Gastrocnemius medialis (tissue), 4 donors: ENCODE data around the gene CCDC92B.

Experiments
- CTCF ChIP-seq, 5 experiments: fragments of 450-650 bp in 3 of 5; fragments of 200-600 bp in 2 of 5; sonication (generic) in 2 of 5; IDR thresholded peaks in 4 of 5; conservative IDR thresholded peaks in 1 of 5; 1 replicate in 4 of 5; 2 replicates in 1 of 5; pipeline ENCODE4 v1.5.1; 2016 to 2019; ENCODE audit warnings: antibody characterized with exemption in 5 of 5, mild to moderate bottlenecking in 3 of 5, moderate library complexity in 3 of 5
- POLR2A ChIP-seq, 2 donors: fragments of 450-650 bp; IDR thresholded peaks; one replicate each; pipeline ENCODE4 v1.6.1; 2017; ENCODE audit warnings: antibody characterized with exemption in 2 of 2, mild to moderate bottlenecking in 2 of 2, moderate library complexity in 2 of 2

GRCh38 chr17:2704031-2704889 is 45.2 kb downstream of the CCDC92B start:
- no peak for TF ChIP-seq CTCF (IDR thresholded peaks at IDR 0.05 in 4 of 5, conservative IDR thresholded peaks at IDR 0.05 in 1 of 5)
- TF ChIP-seq POLR2A (IDR thresholded peaks at IDR 0.05): no peak
